Neural progenitor cell (in vitro differentiated cells): ENCODE measurements around the gene ARHGAP9. TPM values are rescaled to one million over a fixed set of nuclear protein-coding genes. Genes with fewer than 3 reads are reported as not detected.

ENCODE experiments used
- DNase-seq: peaks from one replicate; pipeline ENCODE4 v3.0.0-alpha.2; 2016; ENCODE audit warnings: low spot score
- H2AFZ ChIP-seq: fragments of 200-600 bp; sonication (generic); replicated peaks from 2 replicates; pipeline ENCODE4 v1.6.1; 2016; ENCODE audit warnings: antibody characterized with exemption
- H3F3A ChIP-seq: fragments of 200-600 bp; sonication (generic); 2 replicates; pipeline ENCODE4 v1.6.1; 2016; ENCODE audit warnings: antibody characterized with exemption, low read depth
- H3K27ac ChIP-seq: fragments of 200-600 bp; sonication (generic); 2 replicates; pipeline ENCODE4 v1.5.1; 2016; ENCODE audit warnings: mild to moderate bottlenecking
- H3K27me3 ChIP-seq: fragments of 200-600 bp; sonication (generic); 2 replicates; pipeline ENCODE4 v1.6.1; 2016; ENCODE audit warnings: mild to moderate bottlenecking, moderate library complexity
- H3K36me3 ChIP-seq: fragments of 200-600 bp; sonication (generic); 2 replicates; pipeline ENCODE4 v1.5.1; 2016
- H3K4me1 ChIP-seq: fragments of 200-600 bp; sonication (generic); 2 replicates; pipeline ENCODE4 v1.6.1; 2016; ENCODE audit warnings: mixed run types
- H3K4me2 ChIP-seq: fragments of 200-600 bp; sonication (generic); 2 replicates; pipeline ENCODE4 v1.6.1; 2016
- H3K4me3 ChIP-seq: fragments of 200-600 bp; sonication (generic); 2 replicates; pipeline ENCODE4 v1.5.1; 2016
- H3K79me2 ChIP-seq: fragments of 200-600 bp; sonication (generic); 2 replicates; pipeline ENCODE4 v1.6.1; 2016; ENCODE audit warnings: low read depth
- H3K9ac ChIP-seq: fragments of 200-600 bp; sonication (generic); 2 replicates; pipeline ENCODE4 v1.6.1; 2016
- H3K9me3 ChIP-seq: fragments of 200-600 bp; sonication (generic); 2 replicates; pipeline ENCODE4 v1.5.1; 2016; ENCODE audit warnings: low read depth
- H4K20me1 ChIP-seq: fragments of 200-600 bp; sonication (generic); 2 replicates; pipeline ENCODE4 v1.6.1; 2016; ENCODE audit warnings: low read depth
- H3K27ac Mint-ChIP-seq: 3 replicates; pipeline ENCODE4 v1.8.0; 2021; ENCODE audit warnings: mixed read lengths
- H3K27me3 Mint-ChIP-seq: 2 replicates; pipeline ENCODE4 v1.8.0; 2022; ENCODE audit warnings: low read depth, mild to moderate bottlenecking, inconsistent platforms, moderate library complexity, mixed read lengths; ENCODE audit not compliant: insufficient read depth
- H3K36me3 Mint-ChIP-seq: 3 replicates; pipeline ENCODE4 v1.8.0; 2021; ENCODE audit warnings: mixed read lengths
- H3K4me1 Mint-ChIP-seq: 3 replicates; pipeline ENCODE4 v1.8.0; 2021; ENCODE audit warnings: mixed read lengths
- H3K4me3 Mint-ChIP-seq: 3 replicates; pipeline ENCODE4 v1.8.0; 2021; ENCODE audit warnings: mild to moderate bottlenecking, moderate library complexity, mixed read lengths
- H3K9me3 Mint-ChIP-seq: 3 replicates; pipeline ENCODE4 v1.8.0; 2020; ENCODE audit warnings: mixed read lengths
- EZH2 ChIP-seq: fragments of 200-600 bp; sonication (generic); IDR thresholded peaks from 2 replicates; pipeline ENCODE4 v1.6.1; 2017; ENCODE audit warnings: antibody characterized with exemption, mild to moderate bottlenecking, moderate library complexity
- EZH2phosphoT487 ChIP-seq: fragments of 200-600 bp; sonication (generic); IDR thresholded peaks from 2 replicates; pipeline ENCODE4 v1.6.1; 2017; ENCODE audit warnings: antibody characterized with exemption
- total RNA-seq: library from RNA; depleted of rRNA; stranded (reverse); fragments of >200 nt; gene quantifications from 2 replicates; pipeline ENCODE4 v1.2.3, GENCODE V29; 2015; ENCODE audit warnings: low replicate concordance
- TF ChIP-seq, protein P1 (sequence below): fragments of 200-600 bp; sonication (generic); IDR thresholded peaks from 2 replicates; pipeline ENCODE4 v1.5.1; 2017; ENCODE audit warnings: antibody characterized with exemption, mild to moderate bottlenecking

ARHGAP9 gene
- total RNA-seq, 1 donor from 2014 or later, result not detected

DNA sequence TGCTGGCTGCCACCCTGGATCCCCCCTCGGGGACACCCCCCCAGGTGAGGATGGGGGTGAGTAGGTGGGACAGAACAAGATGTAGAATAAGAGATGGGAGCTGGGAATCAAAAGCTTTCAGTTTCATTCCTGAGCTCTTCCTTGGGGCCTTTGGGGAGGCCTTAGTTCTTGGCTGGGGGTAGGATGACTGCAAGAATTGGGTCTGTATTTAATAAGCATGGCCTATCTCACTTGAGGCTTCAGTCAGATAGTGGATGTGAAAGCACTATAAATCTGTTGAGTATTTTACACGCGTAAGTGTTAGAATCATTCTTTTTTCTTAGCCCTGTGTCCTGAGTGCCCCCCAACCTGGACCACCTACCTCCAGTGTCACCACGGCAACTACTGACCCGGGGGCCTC is 47.5 kb upstream of the ARHGAP9 start:
- Mint-ChIP-seq H3K27ac (no peak overlapping the region), H3K9me3 (no peaks in the 10 kb centered on the region), H3K36me3 (peaks cover 21% of the 10 kb centered on the region), H3K4me1 (peaks cover 31% of the 10 kb centered on the region), H3K4me3 (no peak overlapping the region), H3K27me3 (peaks cover 3% of the 10 kb centered on the region)
- H3K4me1 ChIP-seq, result peaks cover 11% of the 10 kb centered on the region
- no peaks in the 10 kb centered on the region for H3K36me3 ChIP-seq
- no peak overlapping the region for H3K27ac ChIP-seq
- H3K4me2 ChIP-seq, result no peak overlapping the region
- H3K79me2 ChIP-seq, result peaks cover 13% of the 10 kb centered on the region
- no peak for DNase-seq
- H3F3A ChIP-seq, result peaks cover 39% of the 10 kb centered on the region
- TF ChIP-seq EZH2, result no peak
- TF ChIP-seq, protein P1, sequence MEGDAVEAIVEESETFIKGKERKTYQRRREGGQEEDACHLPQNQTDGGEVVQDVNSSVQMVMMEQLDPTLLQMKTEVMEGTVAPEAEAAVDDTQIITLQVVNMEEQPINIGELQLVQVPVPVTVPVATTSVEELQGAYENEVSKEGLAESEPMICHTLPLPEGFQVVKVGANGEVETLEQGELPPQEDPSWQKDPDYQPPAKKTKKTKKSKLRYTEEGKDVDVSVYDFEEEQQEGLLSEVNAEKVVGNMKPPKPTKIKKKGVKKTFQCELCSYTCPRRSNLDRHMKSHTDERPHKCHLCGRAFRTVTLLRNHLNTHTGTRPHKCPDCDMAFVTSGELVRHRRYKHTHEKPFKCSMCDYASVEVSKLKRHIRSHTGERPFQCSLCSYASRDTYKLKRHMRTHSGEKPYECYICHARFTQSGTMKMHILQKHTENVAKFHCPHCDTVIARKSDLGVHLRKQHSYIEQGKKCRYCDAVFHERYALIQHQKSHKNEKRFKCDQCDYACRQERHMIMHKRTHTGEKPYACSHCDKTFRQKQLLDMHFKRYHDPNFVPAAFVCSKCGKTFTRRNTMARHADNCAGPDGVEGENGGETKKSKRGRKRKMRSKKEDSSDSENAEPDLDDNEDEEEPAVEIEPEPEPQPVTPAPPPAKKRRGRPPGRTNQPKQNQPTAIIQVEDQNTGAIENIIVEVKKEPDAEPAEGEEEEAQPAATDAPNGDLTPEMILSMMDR, result no peak
- TF ChIP-seq EZH2phosphoT487, result no peak
- H3K9me3 ChIP-seq, result no peaks in the 10 kb centered on the region
- H3K27me3 ChIP-seq, result no peaks in the 10 kb centered on the region
- no peak overlapping the region for H3K4me3 ChIP-seq
- no peak overlapping the region for H3K9ac ChIP-seq
- no peak overlapping the region for H2AFZ ChIP-seq
- H4K20me1 ChIP-seq, result peaks cover 26% of the 10 kb centered on the region

DNA sequence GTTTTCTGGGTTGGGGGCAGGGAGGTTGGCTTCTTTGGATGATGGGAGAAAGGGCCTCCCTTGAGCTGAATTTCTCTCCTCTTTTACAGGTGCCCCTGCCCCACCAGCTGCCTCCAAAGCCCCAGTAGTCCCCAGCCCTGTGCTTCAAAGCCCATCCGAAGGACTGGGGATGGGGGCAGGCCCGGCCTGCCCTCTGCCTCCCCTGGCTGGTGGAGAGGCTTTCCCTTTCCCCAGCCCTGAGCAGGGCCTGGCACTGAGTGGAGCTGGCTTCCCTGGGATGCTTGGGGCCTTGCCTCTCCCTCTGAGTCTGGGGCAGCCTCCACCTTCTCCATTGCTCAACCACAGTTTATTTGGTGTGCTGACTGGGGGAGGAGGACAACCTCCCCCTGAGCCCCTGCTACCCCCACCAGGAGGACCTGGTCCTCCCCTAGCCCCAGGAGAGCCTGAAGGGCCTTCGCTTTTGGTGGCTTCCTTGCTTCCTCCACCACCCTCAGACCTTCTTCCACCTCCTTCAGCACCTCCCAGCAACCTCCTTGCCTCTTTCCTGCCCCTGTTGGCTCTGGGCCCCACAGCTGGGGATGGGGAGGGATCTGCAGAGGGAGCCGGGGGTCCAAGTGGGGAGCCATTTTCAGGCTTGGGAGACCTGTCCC is 46.9 kb upstream of the ARHGAP9 start:
- no peak overlapping the region for H2AFZ ChIP-seq
- peaks cover 13% of the 10 kb centered on the region for H3K79me2 ChIP-seq
- peaks cover 16% of the 10 kb centered on the region for H3K4me1 ChIP-seq
- H3F3A ChIP-seq, result peaks cover 42% of the 10 kb centered on the region
- H3K27ac ChIP-seq, result no peak overlapping the region
- no peaks in the 10 kb centered on the region for H3K27me3 ChIP-seq
- TF ChIP-seq EZH2, result no peak
- no peak for TF ChIP-seq EZH2phosphoT487
- TF ChIP-seq, protein P1, result no peak
- no peaks in the 10 kb centered on the region for H3K9me3 Mint-ChIP-seq
- H3K36me3 Mint-ChIP-seq, result peaks cover 15% of the 10 kb centered on the region
- peaks cover 9% of the 10 kb centered on the region for H3K27me3 Mint-ChIP-seq
- peaks cover 36% of the 10 kb centered on the region for H3K4me1 Mint-ChIP-seq
- H3K9me3 ChIP-seq, result no peaks in the 10 kb centered on the region
- no peak overlapping the region for H3K4me3 Mint-ChIP-seq
- no peaks in the 10 kb centered on the region for H3K36me3 ChIP-seq
- peaks cover 31% of the 10 kb centered on the region for H4K20me1 ChIP-seq
- no peak overlapping the region for H3K27ac Mint-ChIP-seq
- DNase-seq, result no peak
- no peak overlapping the region for H3K4me3 ChIP-seq
- no peak overlapping the region for H3K9ac ChIP-seq
- no peak overlapping the region for H3K4me2 ChIP-seq

DNA sequence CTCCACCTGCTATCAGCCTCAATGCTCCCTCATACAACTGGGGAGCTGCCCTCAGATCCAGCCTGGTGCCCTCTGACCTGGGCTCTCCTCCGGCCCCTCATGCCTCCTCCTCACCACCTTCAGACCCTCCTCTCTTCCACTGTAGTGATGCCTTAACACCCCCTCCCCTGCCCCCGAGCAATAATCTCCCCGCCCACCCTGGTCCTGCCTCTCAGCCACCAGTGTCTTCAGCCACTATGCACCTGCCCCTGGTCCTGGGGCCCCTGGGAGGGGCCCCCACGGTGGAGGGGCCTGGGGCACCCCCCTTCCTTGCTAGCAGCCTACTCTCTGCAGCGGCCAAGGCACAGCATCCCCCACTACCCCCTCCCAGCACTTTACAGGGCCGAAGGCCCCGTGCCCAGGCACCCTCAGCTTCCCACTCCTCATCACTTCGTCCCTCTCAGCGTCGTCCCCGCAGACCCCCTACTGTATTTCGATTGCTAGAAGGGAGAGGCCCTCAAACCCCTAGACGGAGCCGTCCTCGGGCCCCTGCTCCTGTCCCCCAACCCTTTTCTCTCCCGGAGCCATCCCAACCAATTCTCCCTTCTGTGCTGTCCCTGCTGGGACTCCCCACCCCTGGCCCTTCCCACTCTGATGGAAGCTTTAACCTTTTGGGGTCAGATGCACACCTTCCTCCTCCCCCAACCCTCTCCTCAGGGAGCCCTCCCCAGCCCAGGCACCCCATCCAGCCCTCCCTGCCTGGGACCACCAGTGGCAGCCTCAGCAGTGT is 46.1 kb upstream of the ARHGAP9 start:
- Histone ChIP-seq H2AFZ (no peak overlapping the region), H3K9ac (no peak overlapping the region), H3K4me1 (peaks cover 21% of the 10 kb centered on the region), H4K20me1 (peaks cover 34% of the 10 kb centered on the region), H3K4me2 (no peak overlapping the region), H3F3A (peaks cover 46% of the 10 kb centered on the region), H3K27me3 (no peaks in the 10 kb centered on the region), H3K79me2 (peaks cover 13% of the 10 kb centered on the region), H3K36me3 (no peaks in the 10 kb centered on the region), H3K9me3 (no peaks in the 10 kb centered on the region), H3K4me3 (no peak overlapping the region), H3K27ac (no peak overlapping the region)
- H3K27ac Mint-ChIP-seq, result no peak overlapping the region
- H3K4me3 Mint-ChIP-seq, result no peak overlapping the region
- H3K36me3 Mint-ChIP-seq, result peaks cover 12% of the 10 kb centered on the region
- no peaks in the 10 kb centered on the region for H3K9me3 Mint-ChIP-seq
- peaks cover 44% of the 10 kb centered on the region for H3K4me1 Mint-ChIP-seq
- DNase-seq, result no peak
- TF ChIP-seq EZH2phosphoT487, result no peak
- TF ChIP-seq EZH2, result no peak
- TF ChIP-seq, protein P1, result no peak
- peaks cover 9% of the 10 kb centered on the region for H3K27me3 Mint-ChIP-seq
